PC-9 (cell line): ENCODE measurements around the gene ACAP3.

Experiments used
- CTCF ChIP-seq: fragments of 200-600 bp; sonication (generic); conservative IDR thresholded peaks from 2 replicates; pipeline ENCODE4 v1.6.1; 2017; ENCODE audit warnings: mixed run types, antibody characterized with exemption, mild to moderate bottlenecking, moderate library complexity
- EZH2 ChIP-seq: fragments of 200-600 bp; sonication (generic); IDR thresholded peaks from 2 replicates; pipeline ENCODE4 v1.8.0; 2017; ENCODE audit warnings: antibody characterized with exemption, low read depth

- TF ChIP-seq CTCF (no peak), EZH2 (no peak)
Measured at GRCh38 chr1:1285611-1286311, 22.0 kb downstream of the ACAP3 start.
